Dendritic cell treated with granulocyte-macrophage colony-stimulating factor and Interleukin-4, amounts not matched to agents 40 ng/mL and 50 ng/mL, for 4 days (primary cell): Measurements from ENCODE around the gene SLIT1.

Experiments used
- H3K27ac Mint-ChIP-seq: one replicate; pipeline ENCODE4 v1.8.0; 2022; ENCODE audit warnings: mild to moderate bottlenecking, mixed read lengths
- H3K27me3 Mint-ChIP-seq: one replicate; pipeline ENCODE4 v1.8.0; 2022; ENCODE audit warnings: mild to moderate bottlenecking, mixed read lengths
- H3K36me3 Mint-ChIP-seq: one replicate; pipeline ENCODE4 v1.8.0; 2022; ENCODE audit warnings: low read depth, mixed read lengths
- H3K4me1 Mint-ChIP-seq: one replicate; pipeline ENCODE4 v1.8.0; 2022; ENCODE audit warnings: low read depth, mixed read lengths
- H3K4me3 Mint-ChIP-seq: one replicate; pipeline ENCODE4 v1.8.0; 2022; ENCODE audit warnings: mild to moderate bottlenecking, moderate library complexity, mixed read lengths
- H3K9me3 Mint-ChIP-seq: one replicate; pipeline ENCODE4 v1.8.0; 2022; ENCODE audit warnings: mixed read lengths
- intact Hi-C: fragments of 100-400 bp; cut with micrococcal nuclease; formaldehyde crosslinking; loops from one replicate; pipeline ENCODE4 v1.15.0; 2022

Gene SLIT1

DNA sequence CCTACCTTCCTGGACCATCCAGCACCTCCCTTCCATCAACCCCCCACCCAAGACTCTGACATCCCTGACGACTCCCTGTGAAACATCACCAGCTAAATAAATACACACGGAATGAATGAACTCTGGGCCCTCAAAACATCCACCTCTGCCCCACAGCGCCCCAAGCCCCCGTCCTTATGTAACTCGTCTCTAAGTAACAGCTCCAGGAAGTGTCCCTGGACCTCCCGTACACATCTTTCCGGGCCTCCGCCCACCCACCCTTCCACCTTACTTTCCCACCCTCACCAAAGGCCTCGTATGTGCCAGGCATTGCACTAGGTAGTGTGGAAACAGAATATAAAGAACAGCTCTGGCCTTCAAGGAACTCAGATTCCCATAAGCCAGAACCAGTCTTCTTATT, 27.7 kb upstream of the SLIT1 start:
- Mint-ChIP-seq H3K9me3 (no peaks in the 10 kb centered on the region), H3K27me3 (no peaks in the 10 kb centered on the region), H3K36me3 (no peaks in the 10 kb centered on the region), H3K27ac (no peak overlapping the region), H3K4me3 (no peak overlapping the region), H3K4me1 (peaks cover 18% of the 10 kb centered on the region)
- intact Hi-C loops: no loop called here

DNA sequence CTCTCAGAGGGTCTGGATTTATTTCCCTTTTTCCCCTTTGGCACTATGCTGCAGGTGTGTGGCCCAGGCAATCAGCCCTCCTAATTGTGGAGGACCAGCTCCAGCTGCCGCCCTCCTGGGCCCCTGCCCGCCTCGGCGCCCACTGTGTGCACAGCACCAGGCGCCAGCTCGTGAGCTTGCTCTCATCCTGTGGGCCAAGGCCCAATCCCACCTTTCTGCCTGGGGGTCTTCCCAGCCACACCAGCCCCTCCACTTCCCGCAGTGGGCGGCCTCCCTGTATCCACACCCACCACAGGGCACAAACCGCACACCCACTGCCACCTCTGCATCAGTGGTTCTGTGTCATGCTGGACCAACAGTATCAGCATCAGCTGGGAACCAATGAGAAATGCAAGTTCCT, 25.5 kb upstream of the SLIT1 start:
- no peak overlapping the region for H3K4me3 Mint-ChIP-seq
- intact Hi-C loops: no loop called here
- H3K9me3 Mint-ChIP-seq: no peaks in the 10 kb centered on the region
- no peaks in the 10 kb centered on the region for H3K27me3 Mint-ChIP-seq
- H3K36me3 Mint-ChIP-seq: no peaks in the 10 kb centered on the region
- no peaks in the 10 kb centered on the region for H3K4me1 Mint-ChIP-seq
- H3K27ac Mint-ChIP-seq: no peak overlapping the region

DNA sequence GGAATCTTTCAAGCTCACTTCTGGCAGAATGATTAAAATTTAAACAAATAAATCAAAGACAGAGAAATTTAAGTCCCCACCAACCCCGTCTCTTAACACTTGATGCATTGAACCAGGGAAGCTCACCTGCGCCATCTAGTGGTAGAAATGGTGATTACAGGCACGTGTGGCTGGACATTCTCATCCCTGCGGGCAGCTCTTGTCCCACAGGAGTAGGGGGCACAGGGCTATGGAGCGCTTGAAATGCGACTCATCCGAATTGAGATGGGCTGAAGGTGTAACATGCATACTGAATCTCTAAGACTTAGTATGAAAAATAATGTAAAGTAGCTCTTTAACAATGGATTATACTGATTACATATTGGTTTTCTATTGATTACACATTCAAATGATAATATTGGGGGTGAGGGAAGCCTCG, 24.8 kb upstream of the SLIT1 start:
- intact Hi-C loops: loop anchor here (1.0 kb wide), 1 partner anchor 138 kb away; no protein-coding TSS in a partner anchor
- H3K4me1 Mint-ChIP-seq: no peaks in the 10 kb centered on the region
- H3K9me3 Mint-ChIP-seq: no peaks in the 10 kb centered on the region
- H3K27ac Mint-ChIP-seq: no peak overlapping the region
- no peak overlapping the region for H3K4me3 Mint-ChIP-seq
- no peaks in the 10 kb centered on the region for H3K36me3 Mint-ChIP-seq
- no peaks in the 10 kb centered on the region for H3K27me3 Mint-ChIP-seq

DNA sequence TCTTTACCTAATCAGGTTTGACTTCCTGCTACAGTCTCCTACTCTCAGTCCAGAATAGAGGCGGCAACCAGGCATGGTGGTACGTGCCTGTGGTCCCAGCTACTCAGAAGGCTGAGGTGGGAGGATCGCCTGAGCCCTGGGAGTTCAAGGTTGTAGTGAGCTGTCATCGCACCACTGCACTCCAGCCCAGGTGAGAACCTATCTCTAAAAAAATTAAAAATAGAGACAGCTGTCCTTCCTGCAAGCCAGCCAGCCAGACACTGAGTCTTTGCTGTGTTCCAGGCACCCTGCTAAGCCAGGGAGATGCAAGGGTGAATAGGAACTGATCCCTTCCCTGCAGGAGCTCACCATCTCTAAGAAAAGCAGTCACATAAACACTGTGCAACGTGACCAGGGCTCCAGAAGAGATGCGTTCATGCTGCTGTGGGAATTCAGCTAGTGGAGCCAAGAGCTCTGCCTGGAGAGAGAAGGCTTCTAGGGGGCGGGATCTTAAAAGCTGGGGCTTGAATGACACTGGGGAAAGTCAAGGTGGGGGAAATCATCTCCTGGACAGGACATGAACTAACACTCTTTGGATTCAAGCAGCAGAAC, 22.1 kb upstream of the SLIT1 start:
- Mint-ChIP-seq H3K36me3 (no peaks in the 10 kb centered on the region), H3K4me3 (no peak overlapping the region), H3K27me3 (no peaks in the 10 kb centered on the region), H3K9me3 (no peaks in the 10 kb centered on the region), H3K4me1 (no peaks in the 10 kb centered on the region), H3K27ac (no peak overlapping the region)
- intact Hi-C loops: no loop called here

DNA sequence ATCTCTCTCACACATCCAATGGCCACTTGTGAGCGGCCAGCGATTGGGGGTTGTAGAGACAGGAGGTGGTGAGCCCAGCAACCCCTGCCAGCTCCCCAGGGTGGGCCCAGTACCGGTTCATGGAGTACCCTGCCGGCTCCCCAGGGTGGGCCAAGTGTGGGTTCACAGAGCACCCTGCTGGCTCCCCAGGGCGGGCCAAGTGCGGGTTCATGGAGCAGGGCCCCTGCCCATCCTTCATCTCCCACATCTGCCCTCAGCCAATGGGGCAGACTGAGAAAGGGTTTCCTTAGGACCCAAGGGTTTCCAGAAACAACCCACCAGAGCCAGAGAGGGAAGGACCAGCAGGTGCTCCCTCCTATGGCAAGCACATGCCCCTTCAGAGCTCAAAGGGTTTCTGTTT, 21.4 kb upstream of the SLIT1 start:
- Mint-ChIP-seq H3K9me3 (no peaks in the 10 kb centered on the region), H3K4me3 (no peak overlapping the region), H3K27ac (no peak overlapping the region), H3K4me1 (no peaks in the 10 kb centered on the region), H3K36me3 (no peaks in the 10 kb centered on the region), H3K27me3 (peaks cover 3% of the 10 kb centered on the region)
- intact Hi-C loops: no loop called here

DNA sequence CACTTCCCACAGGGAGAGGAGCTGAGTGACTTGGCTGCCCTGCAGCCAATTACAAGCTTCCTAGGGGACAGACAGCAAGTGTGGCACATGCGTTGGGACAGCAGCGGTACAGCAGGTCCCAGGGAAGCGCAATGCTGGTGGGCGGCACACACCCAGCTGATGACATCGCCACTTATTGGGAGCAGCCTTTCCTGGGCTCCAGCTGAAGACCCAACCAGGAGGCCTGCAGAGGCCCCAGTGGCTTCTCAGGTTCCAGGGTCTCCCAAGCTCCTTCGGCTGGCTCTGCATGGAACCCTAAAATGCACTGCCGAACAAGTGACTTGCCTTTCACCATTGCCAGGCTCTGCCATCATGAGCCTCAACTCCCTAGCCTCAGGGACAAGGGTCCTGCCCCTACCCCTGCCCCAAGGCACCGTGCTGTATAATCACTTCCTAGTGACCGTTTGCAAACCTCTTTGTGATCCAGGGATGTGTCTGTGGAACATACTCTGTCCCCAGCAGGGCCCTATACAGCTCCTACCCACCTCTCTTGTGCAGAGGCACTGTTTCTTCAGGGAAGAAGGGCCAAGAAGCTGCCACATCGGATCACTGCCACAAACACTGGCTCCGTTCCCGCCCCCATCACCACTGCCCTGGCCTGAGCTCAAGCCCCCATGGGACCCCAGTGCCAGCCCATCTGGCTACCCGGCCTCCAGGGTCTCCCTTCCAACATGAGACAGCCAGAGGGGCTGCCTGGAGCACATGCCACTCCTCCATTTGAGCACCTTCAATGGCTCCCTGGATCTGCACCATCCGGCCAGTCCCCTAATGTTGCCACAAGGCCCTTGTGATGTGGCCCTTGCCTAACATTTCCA, 19.3 kb upstream of the SLIT1 start:
- no peak overlapping the region for H3K4me3 Mint-ChIP-seq
- H3K4me1 Mint-ChIP-seq: no peaks in the 10 kb centered on the region
- intact Hi-C loops: no loop called here
- no peaks in the 10 kb centered on the region for H3K9me3 Mint-ChIP-seq
- H3K36me3 Mint-ChIP-seq: no peaks in the 10 kb centered on the region
- H3K27ac Mint-ChIP-seq: no peak overlapping the region
- H3K27me3 Mint-ChIP-seq: peaks cover 8% of the 10 kb centered on the region

DNA sequence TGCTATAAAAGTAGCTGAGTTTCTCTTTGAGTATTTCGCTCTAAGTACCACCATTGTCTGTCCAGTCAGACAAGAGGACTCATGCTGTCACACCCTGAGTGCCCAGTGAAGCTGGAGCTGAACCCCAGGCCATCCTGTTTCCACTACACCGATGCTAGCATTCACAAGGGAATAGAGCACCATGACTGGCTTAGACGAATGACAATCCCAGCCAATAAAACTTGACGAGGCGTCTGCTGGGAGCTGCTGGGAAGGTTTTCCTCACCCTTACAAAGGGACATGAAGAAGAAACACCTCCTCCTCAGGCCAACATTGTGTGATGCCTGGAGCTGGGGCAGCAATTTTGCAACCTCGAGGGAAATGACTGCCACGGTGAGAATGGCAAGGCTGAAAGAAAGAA, 17.5 kb upstream of the SLIT1 start:
- peaks cover 5% of the 10 kb centered on the region for H3K4me1 Mint-ChIP-seq
- no peak overlapping the region for H3K4me3 Mint-ChIP-seq
- no peaks in the 10 kb centered on the region for H3K9me3 Mint-ChIP-seq
- intact Hi-C loops: no loop called here
- no peak overlapping the region for H3K27ac Mint-ChIP-seq
- peaks cover 15% of the 10 kb centered on the region for H3K27me3 Mint-ChIP-seq
- H3K36me3 Mint-ChIP-seq: no peaks in the 10 kb centered on the region

DNA sequence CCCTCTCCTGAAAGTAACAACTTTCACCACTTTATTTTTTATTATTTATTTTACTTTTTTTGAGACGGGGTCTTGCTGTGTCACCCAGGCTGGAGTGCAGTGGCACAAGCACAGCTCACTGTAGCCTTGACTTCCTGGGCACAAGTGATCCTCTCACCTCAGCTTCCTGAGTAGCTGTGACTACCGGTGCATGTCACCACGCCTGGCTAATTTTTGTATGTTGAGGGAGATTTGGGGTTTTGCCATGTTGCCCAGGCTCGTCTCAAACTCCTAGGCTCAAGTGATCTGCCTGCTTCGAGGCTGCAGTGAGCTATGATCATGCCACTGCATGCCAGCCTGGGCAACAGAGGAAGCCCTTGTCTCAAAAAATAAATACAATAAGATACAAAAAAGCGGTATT, 14.9 kb upstream of the SLIT1 start:
- Mint-ChIP-seq H3K27me3 (peaks cover 38% of the 10 kb centered on the region), H3K9me3 (no peaks in the 10 kb centered on the region), H3K4me3 (no peak overlapping the region), H3K27ac (no peak overlapping the region), H3K4me1 (peaks cover 14% of the 10 kb centered on the region), H3K36me3 (no peaks in the 10 kb centered on the region)
- intact Hi-C loops: no loop called here

DNA sequence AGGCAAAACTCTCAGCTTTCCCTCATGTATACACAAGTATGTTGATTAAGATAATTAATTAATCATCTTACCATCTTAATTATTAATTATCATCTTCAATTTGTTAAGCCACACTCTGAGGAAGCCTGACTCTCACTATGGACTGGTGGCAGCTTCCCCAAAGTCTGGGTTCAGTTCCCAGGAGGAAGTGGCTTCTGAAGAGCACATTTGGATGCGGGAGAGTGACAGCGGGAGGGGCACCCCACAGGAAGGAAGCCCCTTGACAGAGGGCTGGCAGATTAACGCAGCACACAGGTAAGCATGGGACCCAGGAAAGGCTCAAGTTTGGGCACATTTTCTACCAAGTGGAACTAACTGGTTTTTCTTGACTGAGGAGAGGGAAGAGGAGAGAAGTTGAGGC, 13.4 kb upstream of the SLIT1 start:
- H3K27ac Mint-ChIP-seq: no peak overlapping the region
- H3K9me3 Mint-ChIP-seq: no peaks in the 10 kb centered on the region
- H3K4me1 Mint-ChIP-seq: peaks cover 15% of the 10 kb centered on the region
- peaks cover 48% of the 10 kb centered on the region for H3K27me3 Mint-ChIP-seq
- intact Hi-C loops: loop anchor here (5.0 kb wide), 1 partner anchor 117 kb away; no protein-coding TSS in a partner anchor
- H3K36me3 Mint-ChIP-seq: no peaks in the 10 kb centered on the region
- no peak overlapping the region for H3K4me3 Mint-ChIP-seq

DNA sequence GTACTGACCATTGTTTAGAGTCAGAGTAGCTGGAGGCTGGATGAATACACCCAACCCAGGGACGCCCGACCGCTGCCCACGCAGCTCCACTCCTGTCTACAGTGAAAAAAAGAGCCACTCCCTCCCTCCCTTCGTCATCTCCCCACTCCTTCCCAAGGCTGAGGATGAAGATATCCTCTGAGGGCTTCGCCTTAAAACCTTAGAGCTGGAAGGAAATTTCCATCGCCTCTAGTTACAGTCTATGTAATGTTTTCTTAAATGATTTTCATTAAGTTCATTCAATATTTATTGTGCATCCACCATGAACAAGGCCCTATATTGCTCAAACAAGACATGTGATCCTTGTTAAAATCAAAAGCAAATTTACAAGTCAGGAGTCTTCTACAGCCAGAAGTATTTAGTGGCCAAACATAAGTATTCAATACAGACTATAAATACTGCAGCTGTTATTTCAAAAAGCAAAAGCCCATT, 11.3 kb upstream of the SLIT1 start:
- H3K27me3 Mint-ChIP-seq: peaks cover 63% of the 10 kb centered on the region
- H3K36me3 Mint-ChIP-seq: no peaks in the 10 kb centered on the region
- intact Hi-C loops: loop anchor here (5.0 kb wide), 1 partner anchor 115 kb away; no protein-coding TSS in a partner anchor
- no peaks in the 10 kb centered on the region for H3K9me3 Mint-ChIP-seq
- H3K4me3 Mint-ChIP-seq: no peak overlapping the region
- H3K27ac Mint-ChIP-seq: no peak overlapping the region
- H3K4me1 Mint-ChIP-seq: peaks cover 15% of the 10 kb centered on the region

DNA sequence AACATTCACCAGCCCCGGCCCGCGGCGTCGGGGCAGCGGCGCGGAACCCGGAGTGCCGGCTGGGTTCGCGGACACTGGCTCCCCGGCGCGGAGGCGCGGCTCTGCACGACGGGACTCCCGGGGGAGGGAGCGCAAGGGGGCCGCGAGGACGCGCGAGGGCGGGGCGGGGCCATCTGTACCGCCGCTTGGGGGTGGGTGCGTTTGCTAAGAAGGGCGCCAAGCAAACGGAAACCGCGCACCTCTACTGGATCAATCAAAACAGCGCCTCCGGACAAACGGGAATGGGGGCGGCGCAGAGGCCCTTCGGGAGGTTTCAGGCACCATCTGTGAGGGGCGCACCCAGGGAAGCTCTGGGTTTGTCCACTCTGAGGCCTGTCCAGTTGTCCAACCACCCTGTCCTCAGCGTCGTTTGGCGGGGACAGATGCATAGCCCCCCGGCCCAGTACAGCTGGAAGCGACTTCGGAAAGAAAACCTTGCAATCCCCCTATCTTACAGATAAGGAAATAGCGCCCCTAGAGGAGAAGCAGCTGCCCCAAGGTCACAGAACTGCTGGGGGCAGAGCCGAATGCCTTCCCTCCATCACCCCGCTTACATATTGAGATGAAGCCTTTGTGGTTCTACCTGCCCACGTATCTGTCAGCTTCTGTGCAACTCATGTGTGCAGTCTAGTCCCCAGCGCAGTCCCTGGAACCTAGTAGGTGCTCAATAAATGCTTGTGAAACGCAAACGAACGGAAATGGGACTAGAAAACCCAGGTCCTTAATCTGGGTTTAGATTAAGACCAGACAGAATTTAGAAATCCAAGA, 10.7 kb upstream of the SLIT1 start:
- H3K4me1 Mint-ChIP-seq: peaks cover 15% of the 10 kb centered on the region
- no peaks in the 10 kb centered on the region for H3K36me3 Mint-ChIP-seq
- intact Hi-C loops: loop anchor here (5.0 kb wide), 1 partner anchor 114 kb away; no protein-coding TSS in a partner anchor
- no peak overlapping the region for H3K27ac Mint-ChIP-seq
- no peaks in the 10 kb centered on the region for H3K9me3 Mint-ChIP-seq
- peaks cover 64% of the 10 kb centered on the region for H3K27me3 Mint-ChIP-seq
- H3K4me3 Mint-ChIP-seq: peak overlapping the region; percentile 68

DNA sequence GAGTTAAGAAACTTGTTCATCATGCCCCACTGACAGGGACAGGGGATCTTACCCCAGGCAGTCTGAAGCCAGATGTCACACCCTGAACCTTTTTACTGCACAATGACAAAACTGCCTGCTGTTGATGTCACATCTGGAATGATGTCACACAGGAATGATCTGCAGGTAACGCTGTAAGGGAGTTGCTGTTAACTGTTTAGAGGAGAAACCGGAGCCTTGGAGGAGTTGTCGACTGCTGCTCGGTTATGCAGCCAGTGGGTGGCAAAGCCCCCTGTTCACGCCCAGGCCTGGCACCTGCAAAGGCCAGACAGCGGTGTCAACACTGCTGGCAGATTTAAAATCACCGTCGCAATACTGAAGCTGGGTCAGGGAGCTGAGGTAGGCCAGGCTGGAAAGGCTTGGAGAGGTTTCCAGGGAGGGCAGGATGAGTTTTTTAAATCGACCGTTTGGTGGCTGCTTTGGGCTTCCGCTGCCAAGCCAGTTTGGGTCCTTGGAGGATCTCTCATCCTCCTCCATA, 10.0 kb upstream of the SLIT1 start:
- Mint-ChIP-seq H3K27ac (no peak overlapping the region), H3K27me3 (peaks cover 66% of the 10 kb centered on the region), H3K4me1 (peaks cover 15% of the 10 kb centered on the region), H3K4me3 (peak overlapping the region; percentile 68), H3K9me3 (no peaks in the 10 kb centered on the region), H3K36me3 (no peaks in the 10 kb centered on the region)
- intact Hi-C loops: loop anchor here (5.0 kb wide), 1 partner anchor 113 kb away; no protein-coding TSS in a partner anchor

DNA sequence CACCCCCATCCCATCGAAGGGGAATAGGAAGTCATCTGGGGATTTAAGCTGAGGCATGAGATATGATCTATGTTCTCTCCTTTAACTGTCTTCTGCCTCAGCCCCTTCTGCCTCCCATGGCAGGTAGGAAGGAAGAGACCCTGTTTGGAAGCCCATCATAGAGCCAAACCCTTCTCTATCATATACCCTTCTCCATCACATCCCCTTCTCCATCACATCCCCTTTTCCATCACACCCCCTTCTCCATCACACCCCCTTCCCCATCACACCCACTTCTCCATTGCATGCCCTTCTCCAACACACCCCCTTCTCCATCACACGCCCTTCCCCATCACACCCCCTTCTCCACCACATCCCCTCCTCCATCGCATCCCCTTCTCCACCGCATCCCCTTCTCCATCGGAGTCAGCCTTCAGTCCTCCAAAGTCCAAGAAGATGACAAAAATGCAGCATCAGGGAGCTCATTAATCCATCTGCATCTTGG, 7.2 kb upstream of the SLIT1 start:
- no peaks in the 10 kb centered on the region for H3K36me3 Mint-ChIP-seq
- peaks cover 10% of the 10 kb centered on the region for H3K4me1 Mint-ChIP-seq
- intact Hi-C loops: no loop called here
- no peak overlapping the region for H3K27ac Mint-ChIP-seq
- H3K9me3 Mint-ChIP-seq: no peaks in the 10 kb centered on the region
- peaks cover 72% of the 10 kb centered on the region for H3K27me3 Mint-ChIP-seq
- H3K4me3 Mint-ChIP-seq: no peak overlapping the region
